IMR-90 (cell line): Measurements from ENCODE around the gene ENOX1.

Source experiments
- BHLHE40 ChIP-seq: fragments of 150-350 bp; IDR thresholded peaks from 2 replicates; pipeline ENCODE4 v1.6.1; 2016; ENCODE audit warnings: mild to moderate bottlenecking, low read depth, low read length
- CTCF ChIP-seq: conservative IDR thresholded peaks from 2 replicates; pipeline ENCODE4 v1.5.1; 2012; ENCODE audit warnings: mild to moderate bottlenecking, low read depth, low read length, improper control_type of control experiment
- POLR2A ChIP-seq: IDR thresholded peaks from 2 replicates; pipeline ENCODE4 v1.6.1; 2012; ENCODE audit warnings: mild to moderate bottlenecking, low read depth, low read length
- TF ChIP-seq, protein P1 (sequence below): fragments of 150-350 bp; IDR thresholded peaks from 2 replicates; pipeline ENCODE4 v1.6.1; 2017; ENCODE audit warnings: mild to moderate bottlenecking, antibody characterized with exemption, low read length, low read depth

DNA sequence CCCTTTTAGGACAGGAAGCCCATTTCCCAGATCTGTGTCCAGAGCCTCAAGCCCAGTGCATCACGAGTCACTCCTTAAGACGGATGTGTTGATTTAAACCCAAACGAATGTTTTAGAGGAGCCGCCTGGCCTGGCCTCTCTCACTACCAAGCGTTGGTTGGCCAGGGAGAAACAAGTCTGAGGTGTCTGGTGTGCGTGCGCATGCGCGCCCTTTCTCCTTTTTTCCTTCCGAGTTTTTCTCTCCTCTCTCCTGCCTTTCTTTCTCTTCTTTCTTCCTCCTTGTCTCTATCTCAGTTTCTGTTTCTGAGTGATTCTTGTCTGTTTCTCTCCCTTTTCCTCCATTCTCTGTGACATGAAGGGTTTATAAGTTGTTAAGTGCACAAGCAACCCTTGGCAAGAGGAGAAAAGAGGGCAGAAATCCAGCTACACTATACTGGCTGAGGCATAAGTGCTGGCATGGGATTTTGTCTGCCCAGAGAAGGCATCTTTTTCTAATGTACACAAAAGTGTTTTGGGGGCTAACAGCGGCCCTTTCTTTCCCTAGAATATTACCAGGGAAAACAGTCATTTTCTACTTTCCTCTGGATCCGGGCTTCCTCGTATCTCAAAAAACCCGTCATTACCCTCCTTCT, 592.9 kb downstream of the ENOX1 start:
- no peak for TF ChIP-seq CTCF
- no peak for TF ChIP-seq BHLHE40
- TF ChIP-seq POLR2A = no peak
- TF ChIP-seq, protein P1, sequence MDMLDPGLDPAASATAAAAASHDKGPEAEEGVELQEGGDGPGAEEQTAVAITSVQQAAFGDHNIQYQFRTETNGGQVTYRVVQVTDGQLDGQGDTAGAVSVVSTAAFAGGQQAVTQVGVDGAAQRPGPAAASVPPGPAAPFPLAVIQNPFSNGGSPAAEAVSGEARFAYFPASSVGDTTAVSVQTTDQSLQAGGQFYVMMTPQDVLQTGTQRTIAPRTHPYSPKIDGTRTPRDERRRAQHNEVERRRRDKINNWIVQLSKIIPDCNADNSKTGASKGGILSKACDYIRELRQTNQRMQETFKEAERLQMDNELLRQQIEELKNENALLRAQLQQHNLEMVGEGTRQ = no peak
